ENCODE data around the gene SPTY2D1.
"Not testable (repeated sequence)": the region's sequence is repeated elsewhere in the genome, so short reads cannot be mapped to it uniquely, and the experiment has no call there.

SPTY2D1 gene

GRCh38 chr11:18618342-18619025, 15.7 kb downstream of the SPTY2D1 start:
- no peak for DNase-seq (ENCODE audit: extremely low read depth in 1 of 2, low read depth in 1 of 2)

- no peak for DNase-seq (ENCODE audit: extremely low read depth in 1 of 2, low read depth in 1 of 2)
Observed at GRCh38 chr11:18617688-18618341, 16.3 kb downstream of the SPTY2D1 start.

- DNase-seq (ENCODE audit: extremely low read depth in 1 of 2, low read depth in 1 of 2), result no peak
Observed at GRCh38 chr11:18615628-18616392, 18.3 kb downstream of the SPTY2D1 start.

- no peak for DNase-seq (ENCODE audit: extremely low read depth in 1 of 2, low read depth in 1 of 2)
Observed at GRCh38 chr11:18614667-18615066, 19.5 kb downstream of the SPTY2D1 start.

- no peak for DNase-seq (ENCODE audit: extremely low read depth in 1 of 2, low read depth in 1 of 2)
Observed at GRCh38 chr11:18612394-18612793, 21.7 kb downstream of the SPTY2D1 start.

GRCh38 chr11:18611196-18611595, 22.9 kb downstream of the SPTY2D1 start:
- no peak for DNase-seq (ENCODE audit: extremely low read depth in 1 of 2, low read depth in 1 of 2)

- no peak for DNase-seq (ENCODE audit: extremely low read depth in 1 of 2, low read depth in 1 of 2)
Observed at GRCh38 chr11:18608376-18608775, 25.8 kb downstream of the SPTY2D1 start.

- DNase-seq (ENCODE audit: extremely low read depth in 1 of 2, low read depth in 1 of 2), result no peak
Observed at GRCh38 chr11:18600915-18601569, 33.1 kb downstream of the SPTY2D1 start.

- DNase-seq (ENCODE audit: extremely low read depth in 1 of 2, low read depth in 1 of 2), result no peak
Observed at GRCh38 chr11:18599739-18600230, 34.4 kb downstream of the SPTY2D1 start, which contains the start of gene MISFA. Gene MISFA (plus strand): TSS chr11:18599789. CDS start chr11:18599929, 140 bp downstream.

- DNase-seq (ENCODE audit: extremely low read depth in 1 of 2, low read depth in 1 of 2), result no peak
Observed at GRCh38 chr11:18594999-18595749, 39.0 kb downstream of the SPTY2D1 start.

GRCh38 chr11:18594088-18594487, 40.1 kb downstream of the SPTY2D1 start:
- DNase-seq (ENCODE audit: extremely low read depth in 1 of 2, low read depth in 1 of 2), result not testable (repeated sequence)

- no peak for DNase-seq (ENCODE audit: extremely low read depth in 1 of 2, low read depth in 1 of 2)
Observed at GRCh38 chr11:18590571-18590970, 43.6 kb downstream of the SPTY2D1 start.

- DNase-seq (ENCODE audit: extremely low read depth in 1 of 2, low read depth in 1 of 2), result peak in 1 of 2 donors; percentile 46
Observed at GRCh38 chr11:18588297-18589252, 45.6 kb downstream of the SPTY2D1 start, which contains the start of gene UEVLD. Gene UEVLD (minus strand): TSS chr11:18588734. CDS start chr11:18588654, 80 bp downstream.

GRCh38 chr11:18581825-18582224, 52.3 kb downstream of the SPTY2D1 start:
- no peak for DNase-seq (ENCODE audit: extremely low read depth in 1 of 2, low read depth in 1 of 2)

- no peak for DNase-seq (ENCODE audit: extremely low read depth in 1 of 2, low read depth in 1 of 2)
Observed at GRCh38 chr11:18580113-18580766, 53.9 kb downstream of the SPTY2D1 start.

GRCh38 chr11:18578975-18579598, 55.1 kb downstream of the SPTY2D1 start:
- DNase-seq (ENCODE audit: extremely low read depth in 1 of 2, low read depth in 1 of 2), result no peak

- no peak for DNase-seq (ENCODE audit: extremely low read depth in 1 of 2, low read depth in 1 of 2)
Observed at GRCh38 chr11:18575361-18575760, 58.8 kb downstream of the SPTY2D1 start.

GRCh38 chr11:18567081-18567480, 67.1 kb downstream of the SPTY2D1 start:
- no peak for DNase-seq (ENCODE audit: extremely low read depth in 1 of 2, low read depth in 1 of 2)

Measured in activated CD8-positive, alpha-beta memory T cell treated with anti-CD3 and anti-CD28 coated beads for 1 hour (primary cell).